K562 (cell line): ENCODE data around the gene CACNB1. TPM values are rescaled to one million over a fixed set of nuclear protein-coding genes. Genes with fewer than 3 reads are reported as not detected.

Experiments
- BCOR ChIP-seq: fragments of 450-650 bp; IDR thresholded peaks from 2 replicates; pipeline ENCODE4 v1.6.1; 2016
- CTBP1 ChIP-seq: fragments of 450-650 bp; IDR thresholded peaks from 2 replicates; pipeline ENCODE4 v1.6.1; 2016; ENCODE audit warnings: borderline replicate concordance
- ESRRA ChIP-seq: fragments of 450-650 bp; IDR thresholded peaks from 2 replicates; pipeline ENCODE4 v1.6.1; 2014; ENCODE audit warnings: low read depth, mild to moderate bottlenecking, moderate library complexity, borderline replicate concordance
- FOXJ3 ChIP-seq: sonication (generic); formaldehyde crosslinking; IDR thresholded peaks from 2 replicates; pipeline ENCODE4 v1.4.0; 2020; ENCODE audit warnings: mild to moderate bottlenecking, missing genetic modification reagents
- HOMEZ ChIP-seq: fragments of 250-450 bp; sonication (Bioruptor Pico); IDR thresholded peaks from 2 replicates; pipeline ENCODE4 v1.4.0; 2020; ENCODE audit warnings: mild to moderate bottlenecking, moderate library complexity
- POLR2H ChIP-seq: IDR thresholded peaks from 2 replicates; pipeline ENCODE4 v1.6.1; 2016; ENCODE audit warnings: missing genetic modification characterization, low read depth, mild to moderate bottlenecking, control low read depth, missing compliant biosample characterization, moderate library complexity
- SOX6 ChIP-seq: fragments of 450-650 bp; IDR thresholded peaks from 2 replicates; pipeline ENCODE4 v1.6.1; 2014; ENCODE audit warnings: mild to moderate bottlenecking
- STAG1 ChIP-seq: sonication (generic); formaldehyde crosslinking; IDR thresholded peaks from 2 replicates; pipeline ENCODE4 v1.5.0; 2020; ENCODE audit warnings: missing genetic modification reagents, borderline replicate concordance
- UBTF ChIP-seq, 2 experiments: IDR thresholded peaks; 2 replicates each; pipeline ENCODE4 v1.6.1; 2012; ENCODE audit warnings: improper control_type of control experiment in 2 of 2, low read depth in 2 of 2, low read length in 2 of 2, borderline replicate concordance in 1 of 2
- ZNF431 ChIP-seq: sonication (generic); formaldehyde crosslinking; IDR thresholded peaks from 2 replicates; pipeline ENCODE4 v1.8.0; 2022; ENCODE audit warnings: mild to moderate bottlenecking, missing genetic modification reagents
- ZSCAN32 ChIP-seq: fragments of 450-650 bp; formaldehyde crosslinking; IDR thresholded peaks from 2 replicates; pipeline ENCODE4 v1.4.0; 2020; ENCODE audit warnings: mild to moderate bottlenecking, moderate library complexity
- polyA plus RNA-seq, 8 experiments: library from polyadenylated mRNA; depleted of rRNA in 4 of 8; stranded (reverse) in 5 of 8; unstranded in 3 of 8; fragments of >200 nt; fragmentation: Nextera tagmentation in 2 of 8; fragmentation: Illumina TruSeq in 1 of 8; extraction: Ambion mirVana in 2 of 8; extraction: Trizol in 1 of 8; gene quantifications; 2 replicates each; pipeline versions ENCODE4 v1.2.1 to v1.2.3, GENCODE V29; 2011 to 2014; ENCODE audit warnings: inconsistent platforms in 1 of 8, missing spikeins in 1 of 8
- total RNA-seq, 7 experiments: library from RNA; depleted of rRNA in 6 of 7; stranded (reverse); fragments of >200 nt in 6 of 7; fragmentation: Illumina TruSeq in 2 of 7; extraction: Trizol in 2 of 7; gene quantifications; 2 replicates each; pipeline versions ENCODE4 v1.2.1 to v1.2.3, GENCODE V29; 2011 to 2021; ENCODE audit warnings: low replicate concordance in 1 of 7

The CACNB1 gene
- total and polyA plus RNA-seq, 9 of the 15 experiments (the other 6 are each of a cell fraction or from before 2014, with no cell fraction given): 0.08 to 7.4 (median 3.0) TPM

- TF ChIP-seq POLR2H (tag) (no peak), STAG1 (CRISPR knock-in tag) (no peak), BCOR (no peak), CTBP1 (no peak), SOX6 (no peak), ZSCAN32 (CRISPR knock-in tag) (no peak), FOXJ3 (CRISPR knock-in tag) (no peak), ESRRA (no peak), UBTF (IDR thresholded peaks at IDR 0.05; ENCODE audit: borderline replicate concordance in 1 of 2, low read depth in 2 of 2, low read length in 2 of 2) (no peak), HOMEZ (no peak), ZNF431 (CRISPR knock-in tag) (no peak)
These were observed 47.3 kb downstream of the CACNB1 start (continued) for GRCh38 chr17:39150104-39150634.
